CD4-positive, alpha-beta T cell treated with Interferon gamma for 1 hour (primary cell): Measurements from ENCODE around the gene LEF1.

Source experiments
- DNase-seq: peaks from one replicate; pipeline ENCODE4 v3.0.0-alpha.2; 2020

LEF1 gene

DNA sequence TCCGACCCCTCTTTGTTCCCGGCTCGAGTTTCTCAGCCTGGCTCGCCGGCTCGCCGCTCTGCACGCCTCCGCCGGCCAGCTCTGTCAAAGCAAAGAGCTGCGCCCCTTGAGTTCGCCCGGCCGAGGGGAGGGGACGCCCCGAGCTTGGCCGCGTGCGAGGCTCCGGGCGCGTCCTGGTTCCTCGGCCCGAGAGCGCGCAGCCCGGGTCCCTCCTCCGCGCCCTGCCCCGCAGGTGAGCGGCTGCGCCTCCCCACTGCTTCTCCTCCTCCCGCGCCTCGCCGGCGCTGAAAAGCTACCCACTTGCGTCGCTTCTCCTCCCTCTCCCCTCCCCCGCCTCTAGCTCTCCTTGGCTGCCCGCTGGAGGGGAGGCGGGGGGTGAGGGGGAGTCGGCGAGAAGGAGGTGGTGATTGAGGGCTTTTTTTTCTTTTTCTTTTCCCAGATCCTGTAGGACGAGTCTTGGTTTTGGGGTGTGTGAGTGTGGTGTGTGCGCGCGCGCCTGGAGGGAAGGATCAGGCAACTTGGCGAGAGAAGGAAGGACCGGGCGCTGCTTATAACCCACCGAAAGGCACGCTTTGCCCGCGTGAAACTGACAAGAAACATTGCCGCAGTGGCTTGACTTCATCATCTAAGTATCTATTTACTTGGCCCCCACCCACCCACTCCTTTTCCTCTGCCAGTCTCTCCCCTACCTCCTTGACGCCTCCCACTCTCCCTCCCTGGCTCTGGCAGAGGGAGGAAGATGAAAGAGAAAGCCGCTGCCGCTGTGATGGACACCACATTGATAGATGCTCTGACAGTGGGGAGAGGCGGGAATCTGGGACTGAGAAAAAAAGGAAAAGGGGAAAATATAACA, at the start of gene LEF1:
Gene LEF1, minus strand, starts transcription at position 262 of the 853 bp plus-strand sequence. CDS start 1,165 bp downstream, outside the sequence.
- DNase-seq: peak; percentile 58

DNA sequence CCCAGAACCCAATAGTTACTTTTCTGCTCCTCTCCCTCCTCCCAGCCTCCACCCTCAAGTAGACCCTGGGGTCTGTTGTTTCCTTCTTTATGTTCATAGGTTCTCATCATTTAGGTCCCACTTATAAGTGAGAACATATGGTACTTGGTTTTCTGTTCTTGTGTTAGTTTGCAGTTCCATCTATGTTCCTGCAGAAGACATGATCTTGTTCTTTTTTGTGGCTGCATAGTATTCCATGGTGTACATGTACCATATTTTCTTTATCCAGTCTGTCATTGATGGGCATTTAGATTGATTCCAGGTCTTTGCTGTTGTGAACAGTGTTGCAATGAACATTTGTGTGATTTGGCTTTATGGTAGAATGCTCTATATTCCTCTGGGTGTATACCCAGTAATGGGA, 47.8 kb upstream of the LEF1 start:
- DNase-seq: no peak

DNA sequence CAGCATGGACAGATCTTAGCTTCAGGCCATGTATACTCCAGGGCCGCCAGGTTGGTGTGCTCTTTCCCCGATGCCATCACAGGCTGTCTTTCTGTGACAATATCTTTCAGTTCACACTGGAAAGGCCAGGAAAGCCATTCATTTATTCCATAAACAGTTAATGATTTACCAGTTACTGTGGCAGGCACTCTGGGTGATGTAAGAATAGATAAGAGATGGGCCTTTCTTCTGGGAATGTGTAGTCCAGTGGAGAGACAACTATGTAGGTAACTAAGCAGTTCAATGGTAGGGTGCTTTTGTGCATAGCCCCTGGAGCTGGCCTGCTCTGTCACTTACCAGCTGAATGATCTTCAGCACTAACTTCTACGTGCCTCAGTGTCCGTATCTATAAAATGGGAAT, 46.3 kb upstream of the LEF1 start:
- no peak for DNase-seq

DNA sequence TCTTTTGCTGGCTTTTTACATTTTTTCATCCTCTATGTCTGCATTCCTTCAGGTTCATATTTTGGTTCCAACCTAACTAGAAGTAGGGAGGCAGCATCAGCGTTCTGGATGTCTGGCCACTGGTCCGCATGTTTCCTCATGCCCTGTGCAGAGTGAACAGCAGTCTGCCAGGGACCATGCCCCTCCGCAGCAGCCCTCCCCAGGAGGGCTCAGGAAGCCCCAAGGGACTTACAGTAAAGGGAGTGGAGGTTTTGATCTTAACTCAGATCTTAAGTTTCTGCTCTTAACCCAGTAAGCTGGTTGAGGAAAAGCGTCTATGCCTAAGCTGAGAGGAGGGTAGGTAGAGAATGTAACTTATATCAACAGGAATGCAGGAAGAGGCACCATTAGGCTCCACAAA, 45.0 kb upstream of the LEF1 start:
- no peak for DNase-seq

DNA sequence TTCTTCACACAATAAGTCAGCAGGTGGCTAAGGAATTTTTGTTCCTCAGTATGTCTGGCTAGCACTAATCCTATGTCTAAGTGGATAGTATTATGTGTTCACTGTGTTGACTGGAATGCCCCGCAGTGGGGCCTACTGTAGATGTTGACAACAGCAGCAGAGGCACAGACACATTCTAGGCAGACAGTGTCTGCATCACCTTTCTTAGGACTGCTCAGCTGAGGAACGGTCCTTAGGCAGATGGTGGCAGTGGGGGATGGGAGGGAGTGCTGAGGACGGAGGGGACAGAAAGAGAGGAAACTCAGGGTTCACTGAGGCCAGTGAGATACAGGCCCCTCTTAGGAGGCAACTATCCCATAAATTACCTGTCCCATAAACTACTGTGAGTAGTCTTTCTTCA, 44.6 kb upstream of the LEF1 start:
- no peak for DNase-seq

DNA sequence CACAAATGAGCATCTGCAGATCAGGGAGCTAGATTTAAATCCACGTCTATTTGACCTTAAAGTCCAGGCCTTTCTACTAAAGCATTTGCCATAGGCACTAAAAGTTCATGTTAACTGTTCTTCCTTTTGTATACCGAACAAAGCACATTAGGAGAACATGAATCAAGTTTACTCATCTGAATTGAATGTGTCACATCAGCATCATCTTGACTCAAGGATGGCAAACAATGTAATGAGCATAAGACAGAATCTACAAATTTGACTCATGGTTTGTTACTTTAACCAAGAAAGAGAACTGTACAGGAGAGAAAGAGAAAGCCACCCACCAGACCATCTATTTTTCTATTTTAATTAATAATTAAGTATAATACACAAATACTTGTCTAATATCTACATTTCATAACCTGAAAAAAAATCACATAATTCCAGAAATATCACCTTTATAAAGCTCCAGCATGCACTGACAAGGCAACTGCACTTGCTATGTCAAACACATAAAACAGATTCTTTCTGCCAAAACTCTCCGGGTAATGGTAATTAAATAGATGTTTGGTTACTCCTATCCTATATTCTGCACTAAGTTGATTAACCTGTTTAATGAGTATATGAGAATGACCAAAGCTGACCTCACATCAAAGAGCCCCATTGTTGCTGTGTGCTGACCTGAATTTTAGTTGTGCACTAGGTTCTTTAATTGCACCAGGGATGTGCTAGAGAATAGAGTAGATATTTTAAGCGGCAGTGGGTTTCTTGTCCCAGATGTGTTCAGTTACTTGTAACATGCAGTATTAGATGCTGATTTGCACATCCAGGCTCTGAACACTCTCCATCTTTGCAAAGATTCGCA, 42.5 kb upstream of the LEF1 start:
- DNase-seq: no peak

DNA sequence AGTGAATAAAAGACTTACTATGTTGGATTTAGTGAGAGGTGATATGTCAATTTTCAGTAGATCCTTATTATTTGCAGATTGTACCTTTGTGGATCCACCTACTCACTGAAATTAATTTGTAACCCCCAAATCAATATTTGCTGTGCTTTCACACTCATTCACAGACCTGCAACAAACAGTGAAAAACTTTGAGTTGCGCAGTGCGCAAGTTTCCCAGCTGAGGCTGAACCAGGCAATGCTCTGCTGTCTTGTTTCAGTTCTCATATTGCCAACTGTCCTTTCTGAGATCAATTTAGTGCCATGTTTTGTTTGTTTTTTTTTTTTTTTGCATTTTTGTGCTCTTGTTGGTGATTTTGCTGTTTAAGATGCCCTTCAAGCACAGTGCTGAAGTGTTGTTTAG, 40.8 kb upstream of the LEF1 start:
- DNase-seq: no peak

DNA sequence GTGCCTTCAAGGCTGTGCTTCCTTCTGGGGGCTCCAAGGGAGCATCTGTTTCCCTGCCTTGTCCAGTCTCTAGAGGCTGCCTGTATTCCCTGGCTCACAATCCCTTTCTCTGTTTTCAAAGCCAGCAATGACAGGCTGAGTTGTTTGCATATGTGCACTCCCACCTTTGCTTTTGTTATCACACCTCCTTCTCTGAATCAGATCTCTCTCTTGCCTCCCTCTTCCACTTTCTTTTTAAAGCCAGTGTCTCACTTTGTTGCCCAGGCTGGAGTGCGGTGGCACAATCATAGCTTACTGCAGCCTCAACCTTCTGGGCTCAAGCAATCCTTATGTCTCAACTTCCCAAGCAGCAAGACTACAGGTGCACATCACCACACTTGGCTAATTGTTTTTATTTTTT, 37.1 kb upstream of the LEF1 start:
- no peak for DNase-seq

DNA sequence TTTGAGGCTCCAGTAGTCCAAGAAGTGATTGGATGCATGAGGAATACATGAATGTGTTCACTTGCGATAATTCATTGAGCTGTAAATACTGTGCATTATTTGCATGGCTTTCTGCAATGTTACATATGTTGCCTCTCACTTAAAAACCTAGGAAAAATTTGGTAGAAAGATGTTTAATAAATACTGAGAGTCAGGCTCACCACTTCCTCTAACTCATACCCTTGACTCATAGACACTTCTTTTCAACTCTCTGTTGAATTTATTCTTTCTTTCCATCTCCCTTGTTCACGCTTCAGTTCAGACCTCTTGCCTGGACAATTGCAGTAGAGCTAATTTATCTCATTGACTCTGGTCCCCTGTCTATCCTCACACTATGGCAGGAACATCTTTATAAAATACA, 35.8 kb upstream of the LEF1 start:
- DNase-seq: no peak

DNA sequence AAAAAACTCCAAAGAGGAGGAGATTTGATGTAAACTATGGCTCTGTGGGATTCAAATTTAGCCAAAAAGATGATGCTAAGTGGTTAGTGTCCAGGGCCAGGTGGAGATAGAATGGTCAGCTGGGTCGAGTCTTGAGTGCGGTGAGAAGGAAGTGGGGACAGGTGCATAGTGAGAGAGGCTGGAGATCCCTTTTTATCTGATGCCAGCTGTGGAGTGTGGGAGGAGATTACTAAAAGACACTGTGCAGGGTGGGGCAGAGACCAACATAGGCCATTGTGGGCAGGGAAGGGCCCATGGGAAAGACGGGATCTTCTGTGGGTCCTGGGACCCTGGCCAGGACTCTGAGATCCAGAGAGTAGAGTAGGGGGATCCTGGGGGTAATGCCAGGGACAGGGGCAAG, 34.6 kb upstream of the LEF1 start:
- no peak for DNase-seq

DNA sequence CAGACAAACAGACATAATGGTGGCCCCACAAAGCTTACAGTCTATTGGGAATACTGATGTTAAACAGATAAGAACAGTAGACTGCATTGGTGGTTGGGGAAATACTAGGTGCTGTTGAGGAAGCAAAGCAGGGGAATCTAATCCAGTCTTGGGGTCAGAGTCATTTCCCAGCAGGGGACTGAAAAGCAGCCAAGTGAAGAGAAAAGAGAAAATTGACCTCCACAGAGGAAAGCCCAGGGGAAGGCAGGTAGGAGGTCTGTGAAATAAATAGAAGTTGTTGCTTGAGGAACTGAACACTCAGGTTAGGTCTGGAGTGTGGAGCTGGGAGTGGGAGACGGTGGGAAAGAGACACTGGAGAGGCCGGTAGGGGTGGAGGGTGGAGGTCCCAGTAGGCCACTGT, 33.0 kb upstream of the LEF1 start:
- no peak for DNase-seq

DNA sequence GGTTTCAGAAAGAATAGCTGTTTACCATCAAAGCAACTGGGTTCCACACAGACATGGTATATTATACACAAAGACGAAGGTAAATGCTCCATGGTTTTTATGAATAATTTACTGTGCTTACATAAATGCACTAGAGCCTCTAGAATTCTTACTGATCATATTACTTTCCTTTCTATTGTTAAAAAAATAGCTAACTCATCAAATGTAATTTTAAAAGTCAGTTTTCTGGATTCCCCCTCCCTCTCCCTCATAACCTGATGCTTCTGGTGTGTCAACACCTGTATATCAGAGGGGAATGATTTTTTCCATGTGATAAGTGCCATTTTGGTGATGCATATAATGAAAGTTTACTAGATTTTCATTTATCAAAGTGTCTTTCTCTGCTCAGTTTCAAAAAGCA, 31.1 kb upstream of the LEF1 start:
- DNase-seq: no peak

DNA sequence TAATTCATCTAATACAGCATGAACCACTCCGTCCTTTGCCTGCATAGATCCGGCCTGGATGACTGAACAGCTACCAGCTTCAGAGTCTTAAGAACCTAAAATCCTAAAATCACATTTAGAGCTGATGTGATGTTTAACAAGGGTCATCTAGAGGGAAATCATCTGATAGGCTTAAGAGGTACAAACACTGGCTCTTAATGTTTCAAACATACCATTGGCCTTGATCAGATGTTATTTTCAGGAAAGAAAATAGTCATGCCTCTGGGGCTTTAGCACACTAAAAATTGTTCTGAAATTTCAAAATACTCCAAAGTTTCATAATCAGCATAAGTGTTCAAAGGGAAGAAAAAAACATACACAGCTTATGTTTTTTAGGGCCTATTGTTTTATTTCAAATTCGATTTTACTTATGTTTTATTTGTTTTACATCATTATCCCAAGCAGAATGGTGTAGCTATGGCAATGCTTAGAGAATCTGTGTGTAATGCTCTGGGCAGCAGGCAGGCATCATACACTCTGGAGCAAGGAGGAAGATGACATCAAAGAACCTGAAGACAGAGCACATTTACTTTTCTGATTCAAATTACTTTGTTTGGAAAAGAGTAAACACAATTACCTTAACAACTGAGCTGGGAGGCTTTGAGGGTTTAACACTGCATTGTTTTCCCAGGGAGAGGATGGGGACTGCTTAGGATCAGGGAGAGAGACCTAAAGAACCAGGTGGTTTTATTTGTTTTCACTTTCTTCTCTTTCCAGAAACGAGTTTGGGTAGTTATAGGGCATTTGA, 25.3 kb upstream of the LEF1 start:
- no peak for DNase-seq

DNA sequence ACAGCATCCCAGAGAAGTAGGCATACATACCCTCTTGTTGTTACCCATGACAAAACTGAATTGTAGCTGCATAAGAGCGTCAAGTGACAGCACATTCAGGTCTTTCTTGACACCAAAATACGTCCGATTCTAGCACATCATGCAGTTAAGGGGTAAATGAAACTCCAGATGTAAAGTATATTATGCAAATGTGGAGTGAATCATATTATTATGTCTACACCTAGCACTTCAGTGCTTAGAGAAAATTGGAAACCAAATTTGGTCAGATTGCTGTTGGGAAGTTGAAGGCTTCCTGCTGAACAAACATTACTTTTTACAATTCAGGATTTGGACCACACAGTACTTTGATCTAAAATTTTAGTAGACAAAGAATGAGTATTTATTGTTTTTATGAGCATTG, 24.2 kb upstream of the LEF1 start:
- no peak for DNase-seq

DNA sequence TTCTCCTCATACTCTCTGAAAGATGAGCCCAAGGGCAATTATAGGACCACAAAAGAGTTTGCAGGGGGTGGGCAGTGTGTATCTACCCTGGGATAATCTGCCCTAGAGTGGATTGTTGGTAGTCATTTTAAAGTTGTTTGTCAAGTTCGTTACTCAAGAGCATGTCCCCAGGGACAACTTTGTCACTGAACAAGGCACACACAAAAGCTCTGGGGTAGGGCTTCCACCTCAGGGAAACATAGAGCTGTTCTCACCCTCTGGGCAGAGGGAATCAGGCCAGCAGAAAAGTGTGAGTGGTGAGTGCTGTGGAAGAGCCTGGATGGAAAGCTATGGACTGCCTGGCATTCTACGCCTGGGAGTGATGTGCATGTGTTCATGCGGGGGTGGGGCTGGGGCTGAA, 23.3 kb upstream of the LEF1 start:
- DNase-seq: no peak

DNA sequence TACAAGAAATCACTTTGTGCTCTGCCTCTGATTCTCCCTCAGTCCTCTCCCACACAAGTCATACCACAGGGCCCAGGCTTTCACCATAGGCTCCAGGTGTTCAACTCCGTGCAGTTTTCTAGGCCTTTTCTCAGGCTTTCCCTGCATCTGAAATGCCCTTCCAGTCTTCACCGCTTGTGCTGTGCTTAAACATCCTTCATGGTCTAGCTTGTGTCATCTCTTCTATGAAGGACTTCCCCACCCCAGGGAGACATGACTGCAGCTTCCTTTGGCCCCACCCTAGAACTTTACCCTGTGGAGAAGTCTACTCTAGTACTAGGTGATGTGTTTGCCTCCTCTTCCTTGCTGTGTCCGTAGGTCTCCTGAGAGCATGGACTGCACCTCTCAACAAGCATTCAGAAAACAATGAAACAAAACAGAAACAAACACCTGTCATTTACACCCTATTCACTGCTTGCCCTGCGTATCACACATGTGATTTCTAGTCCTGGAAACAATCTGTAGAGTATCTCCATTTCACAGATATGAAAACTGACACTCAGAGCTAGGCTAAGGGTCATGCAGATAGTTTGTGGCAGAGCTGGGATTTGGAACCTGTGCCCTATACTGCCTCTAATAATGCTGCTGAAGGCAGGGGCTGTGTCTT, 22.7 kb upstream of the LEF1 start:
- DNase-seq: no peak

DNA sequence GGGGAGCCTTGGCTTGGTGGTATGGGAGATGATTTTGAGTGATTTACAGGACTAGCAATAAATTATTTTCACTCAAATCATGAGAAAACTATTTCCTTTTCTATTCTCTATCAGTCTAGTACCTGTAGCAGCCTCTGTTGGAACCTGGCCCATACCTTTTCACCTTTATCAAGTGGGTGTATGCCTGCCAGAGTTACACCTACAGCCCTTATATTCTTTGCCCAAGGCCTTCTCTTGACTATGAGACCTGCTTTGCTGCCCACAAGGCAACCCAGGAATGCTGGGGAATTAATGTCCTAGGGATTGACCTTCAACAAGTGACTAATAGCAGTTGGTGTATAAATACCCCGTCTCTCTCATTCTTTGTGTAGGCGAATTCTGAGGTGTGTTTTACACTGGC, 20.0 kb upstream of the LEF1 start:
- no peak for DNase-seq

DNA sequence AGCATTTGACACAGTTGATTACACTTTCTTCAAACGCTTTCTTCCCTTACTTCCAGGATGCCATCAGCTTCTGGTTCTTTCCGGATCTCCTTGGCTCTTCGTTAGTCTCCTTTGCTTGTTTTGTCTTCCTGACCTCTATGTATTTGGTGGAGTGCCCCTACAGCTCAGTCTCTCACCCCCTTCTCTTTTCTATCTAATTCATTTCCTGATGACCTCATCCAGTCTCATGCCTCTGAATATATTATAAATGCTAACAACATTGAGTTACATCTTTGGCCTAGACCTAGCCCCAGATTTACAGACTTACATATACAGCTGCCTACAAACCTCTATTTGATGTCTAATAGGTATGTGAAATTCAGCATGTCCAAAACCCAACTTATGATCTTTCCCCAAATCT, 16.5 kb upstream of the LEF1 start:
- DNase-seq: no peak

DNA sequence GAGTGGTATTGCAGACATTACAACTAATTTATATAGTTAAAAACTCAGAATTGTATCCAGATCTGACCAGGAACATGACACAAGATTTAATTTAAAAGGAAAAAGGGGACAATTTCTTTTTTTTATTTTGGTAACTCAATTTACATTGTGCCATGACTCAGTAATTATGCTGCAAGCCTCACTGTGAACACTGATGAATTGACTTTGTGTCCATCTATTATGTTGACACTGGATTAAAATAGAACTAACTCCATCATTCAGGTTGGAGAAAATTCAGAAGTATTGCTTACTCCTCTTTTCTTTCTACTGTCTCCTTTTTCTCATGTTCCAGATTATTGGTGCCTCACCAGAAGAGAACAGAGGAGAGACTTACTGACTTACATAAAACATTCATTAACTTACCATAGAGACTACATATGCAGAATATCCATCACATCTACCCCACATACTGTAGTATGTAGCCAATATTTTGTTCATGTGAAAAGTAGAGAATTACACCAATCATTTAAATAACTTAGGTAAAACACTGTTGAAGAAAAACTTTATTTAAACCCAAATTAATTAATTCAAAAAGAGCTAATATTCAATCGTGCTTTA, 15.8 kb upstream of the LEF1 start:
- DNase-seq: no peak

DNA sequence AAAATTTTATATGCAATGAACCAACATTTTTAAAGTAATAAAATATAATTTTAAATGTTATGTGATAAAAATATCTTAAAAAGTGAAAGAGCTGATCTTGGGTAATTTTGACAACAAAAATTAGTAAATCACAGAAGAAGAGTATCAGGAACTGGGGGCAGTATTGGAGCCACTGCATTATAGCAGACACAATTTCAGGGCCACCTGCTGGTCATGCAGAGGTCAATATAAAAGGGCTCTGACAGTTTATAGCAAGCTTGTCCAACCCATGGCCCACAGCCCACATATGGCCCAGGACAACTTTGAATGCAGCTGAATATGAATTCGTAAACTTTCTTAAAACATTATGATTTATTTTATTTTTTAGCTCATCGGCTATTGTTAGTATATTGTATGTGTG, 13.0 kb upstream of the LEF1 start:
- no peak for DNase-seq

DNA sequence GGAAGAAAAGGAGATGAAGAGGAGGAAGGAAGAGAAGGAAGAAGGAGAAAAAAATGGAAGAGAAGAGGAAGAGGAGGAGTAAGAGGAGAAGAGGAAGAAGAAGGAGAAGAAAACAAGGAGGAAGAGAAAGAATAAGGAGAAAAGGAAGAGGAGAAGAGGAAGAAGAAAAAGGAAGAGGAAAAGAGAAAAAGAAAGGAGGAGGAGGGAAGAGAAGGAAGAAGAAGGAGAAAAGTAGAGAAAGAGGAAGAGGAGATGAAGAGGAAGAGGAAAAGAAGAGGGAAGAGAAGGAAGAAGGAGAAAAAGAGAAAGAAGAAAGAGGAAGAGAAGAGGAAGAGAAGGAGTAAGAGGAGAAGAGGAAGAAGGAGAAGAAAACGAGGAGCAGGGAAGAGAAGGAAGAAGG, 11.8 kb upstream of the LEF1 start:
- DNase-seq: no peak

DNA sequence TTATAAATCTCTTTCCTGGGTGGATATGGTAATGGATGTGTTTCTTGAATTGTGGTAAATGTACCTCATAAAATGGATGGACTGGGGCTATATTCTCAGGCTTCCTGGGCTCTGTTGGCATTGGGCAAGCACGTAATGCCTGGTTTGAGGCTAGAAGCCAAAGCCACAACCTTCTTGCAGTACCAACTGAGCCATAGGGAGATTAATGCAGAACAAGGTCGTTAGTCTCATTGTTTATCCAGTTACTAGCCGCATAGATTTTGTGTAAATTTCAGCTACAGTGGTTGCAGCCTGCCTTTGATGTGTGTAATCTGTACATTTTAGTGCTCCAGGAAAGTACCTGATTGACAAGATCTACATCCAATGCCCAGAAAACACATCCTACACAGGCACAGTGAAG, 7.2 kb upstream of the LEF1 start:
- no peak for DNase-seq

DNA sequence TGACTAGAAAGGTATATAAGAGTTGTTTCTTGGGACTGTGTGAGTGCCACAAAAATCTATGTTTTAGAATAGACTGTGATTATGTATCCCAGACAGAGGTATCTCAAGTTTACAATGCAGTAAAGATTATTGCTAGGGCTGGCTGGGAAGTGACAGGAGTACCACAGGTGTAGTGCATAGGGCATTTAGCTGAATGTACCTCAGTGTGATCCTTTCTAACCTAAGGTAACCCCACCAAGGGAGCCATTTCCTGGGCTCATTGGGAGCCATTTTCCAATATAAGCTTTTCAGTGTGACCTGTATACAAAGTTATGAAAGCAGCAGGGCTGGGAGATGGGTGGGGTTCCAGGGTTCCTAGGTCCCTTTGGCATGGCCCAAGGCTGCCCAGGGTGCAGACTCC, 6.1 kb upstream of the LEF1 start:
- no peak for DNase-seq
